Left lung (tissue), 10 donors: ENCODE data around the gene FBXO36. TPM values are rescaled to one million over a fixed set of nuclear protein-coding genes. Genes with fewer than 3 reads are reported as not detected.
"Not testable (repeated sequence)": the region's sequence is repeated elsewhere in the genome, so short reads cannot be mapped to it uniquely, and the experiment has no call there.

Source experiments
- ATAC-seq: fragments of 200-7000 bp; cut with Tn5 transposase; one replicate; pipeline ENCODE4 v1.9.1; 2020; ENCODE audit warnings: moderate library complexity
- DNase-seq, 4 donors: peaks; one replicate each; pipeline ENCODE4 v3.0.0-alpha.2; 2013 to 2020
- H3K27ac ChIP-seq, 2 donors: fragments of 200-600 bp; sonication (generic) in 1 of 2; one replicate each; pipeline versions ENCODE4 v1.5.0 to v1.8.0; 2020 to 2021
- H3K27me3 ChIP-seq, 2 donors: fragments of 200-600 bp; sonication (generic) in 1 of 2; one replicate each; pipeline versions ENCODE4 v1.5.0 to v1.8.0; 2020 to 2021
- H3K36me3 ChIP-seq, 2 donors: fragments of 200-600 bp; sonication (generic) in 1 of 2; one replicate each; pipeline versions ENCODE4 v1.5.0 to v1.8.0; 2020 to 2021
- H3K4me1 ChIP-seq, 2 donors: fragments of 200-600 bp; one replicate each; pipeline ENCODE4 v1.8.0; 2021
- H3K4me3 ChIP-seq, 2 donors: fragments of 200-600 bp; sonication (generic) in 1 of 2; one replicate each; pipeline versions ENCODE4 v1.5.0 to v1.8.0; 2020 to 2021; ENCODE audit warnings: mild to moderate bottlenecking in 1 of 2
- H3K9me3 ChIP-seq, 2 donors: fragments of 200-600 bp; sonication (generic) in 1 of 2; one replicate each; pipeline versions ENCODE4 v1.5.0 to v1.8.0; 2020 to 2021
- intact Hi-C, 2 donors: fragments of 100-400 bp; cut with DNase I; formaldehyde crosslinking; loops; one replicate each; pipeline versions ENCODE4 v1.11.2 to v1.14.2; 2022
- polyA plus RNA-seq, 6 donors: library from polyadenylated mRNA; unstranded; fragments of 120-200 nt; gene quantifications; one replicate each; pipeline ENCODE4 v1.2.1, GENCODE V29; 2013; ENCODE audit not compliant: insufficient read length in 6 of 6
- total RNA-seq, 2 donors: library from RNA; stranded (reverse); fragmentation: NEBNext Ultra II Directional; extraction: Animal tissue kit (Norgen Biotek cat#: 25700); gene quantifications; one replicate each; pipeline ENCODE4 v1.2.1, GENCODE V29; 2021
- TF ChIP-seq, protein P1 (sequence below), 2 donors: fragments of 200-600 bp; sonication (generic) in 1 of 2; IDR thresholded peaks; one replicate each; pipeline versions ENCODE4 v1.5.0 to v1.8.0; 2021; ENCODE audit warnings: antibody characterized with exemption in 2 of 2
- donor health status: DM: no; HTN: yes; CAD: no.
- donor health status: DM: no; HTN: no; CAD: no.

The FBXO36 gene
- total and polyA plus RNA-seq, 8 donors, result 2.0 to 5.9 (median 5.1) TPM

DNA sequence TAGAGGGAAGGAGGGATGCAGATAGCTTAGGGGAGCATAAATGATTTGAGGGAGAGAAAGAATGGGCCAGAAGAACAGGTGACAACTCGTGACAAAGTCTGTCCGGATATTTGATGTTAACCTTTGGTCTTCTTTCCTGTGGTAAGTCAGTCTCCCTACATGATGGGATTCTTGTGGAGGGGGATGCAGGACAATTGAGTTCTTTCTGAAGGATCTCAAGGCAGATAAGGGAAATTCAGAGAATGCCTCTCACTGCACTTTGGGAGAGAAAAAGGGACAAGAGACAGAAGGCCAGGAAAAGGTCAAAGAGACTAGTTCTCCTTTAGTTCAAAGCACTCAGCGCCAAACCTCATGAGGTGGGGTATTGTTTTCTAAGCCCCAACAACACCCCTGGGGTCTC lies 34.2 kb downstream of the FBXO36 start:
- H3K36me3 ChIP-seq, result no peaks in the 10 kb centered on the region
- no peak overlapping the region for H3K27ac ChIP-seq
- no peaks in the 10 kb centered on the region for H3K27me3 ChIP-seq
- intact Hi-C loops, result no loop called here
- ATAC-seq, result no peak
- DNase-seq, result no peak
- H3K4me1 ChIP-seq, result no peaks in the 10 kb centered on the region
- no peaks in the 10 kb centered on the region for H3K9me3 ChIP-seq
- TF ChIP-seq, protein P1, sequence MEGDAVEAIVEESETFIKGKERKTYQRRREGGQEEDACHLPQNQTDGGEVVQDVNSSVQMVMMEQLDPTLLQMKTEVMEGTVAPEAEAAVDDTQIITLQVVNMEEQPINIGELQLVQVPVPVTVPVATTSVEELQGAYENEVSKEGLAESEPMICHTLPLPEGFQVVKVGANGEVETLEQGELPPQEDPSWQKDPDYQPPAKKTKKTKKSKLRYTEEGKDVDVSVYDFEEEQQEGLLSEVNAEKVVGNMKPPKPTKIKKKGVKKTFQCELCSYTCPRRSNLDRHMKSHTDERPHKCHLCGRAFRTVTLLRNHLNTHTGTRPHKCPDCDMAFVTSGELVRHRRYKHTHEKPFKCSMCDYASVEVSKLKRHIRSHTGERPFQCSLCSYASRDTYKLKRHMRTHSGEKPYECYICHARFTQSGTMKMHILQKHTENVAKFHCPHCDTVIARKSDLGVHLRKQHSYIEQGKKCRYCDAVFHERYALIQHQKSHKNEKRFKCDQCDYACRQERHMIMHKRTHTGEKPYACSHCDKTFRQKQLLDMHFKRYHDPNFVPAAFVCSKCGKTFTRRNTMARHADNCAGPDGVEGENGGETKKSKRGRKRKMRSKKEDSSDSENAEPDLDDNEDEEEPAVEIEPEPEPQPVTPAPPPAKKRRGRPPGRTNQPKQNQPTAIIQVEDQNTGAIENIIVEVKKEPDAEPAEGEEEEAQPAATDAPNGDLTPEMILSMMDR (IDR thresholded peaks at IDR 0.05), result no peak
- no peak overlapping the region for H3K4me3 ChIP-seq

DNA sequence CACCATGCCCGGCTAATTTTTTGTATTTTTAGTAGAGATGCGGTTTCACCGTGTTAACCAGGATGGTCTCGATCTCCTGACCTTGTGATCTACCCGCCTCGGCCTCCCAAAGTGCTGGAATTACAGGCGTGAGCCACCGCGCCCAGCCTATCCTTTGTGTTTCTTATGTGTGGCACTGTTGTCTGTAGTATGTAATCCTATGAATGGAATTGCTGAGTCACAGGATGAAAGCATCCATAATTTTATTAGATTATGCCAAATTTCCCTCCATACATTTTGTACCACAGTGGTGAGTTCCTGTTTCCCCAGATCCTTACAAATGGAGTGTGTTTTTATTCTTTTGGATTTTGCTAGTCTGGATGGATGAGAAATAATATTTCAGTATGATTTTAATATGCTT lies 41.3 kb downstream of the FBXO36 start:
- H3K9me3 ChIP-seq, intact Hi-C loops, DNase-seq, H3K36me3 ChIP-seq, H3K27me3 ChIP-seq, H3K4me3 ChIP-seq, ATAC-seq, H3K27ac ChIP-seq, H3K4me1 ChIP-seq: not testable (repeated sequence)

DNA sequence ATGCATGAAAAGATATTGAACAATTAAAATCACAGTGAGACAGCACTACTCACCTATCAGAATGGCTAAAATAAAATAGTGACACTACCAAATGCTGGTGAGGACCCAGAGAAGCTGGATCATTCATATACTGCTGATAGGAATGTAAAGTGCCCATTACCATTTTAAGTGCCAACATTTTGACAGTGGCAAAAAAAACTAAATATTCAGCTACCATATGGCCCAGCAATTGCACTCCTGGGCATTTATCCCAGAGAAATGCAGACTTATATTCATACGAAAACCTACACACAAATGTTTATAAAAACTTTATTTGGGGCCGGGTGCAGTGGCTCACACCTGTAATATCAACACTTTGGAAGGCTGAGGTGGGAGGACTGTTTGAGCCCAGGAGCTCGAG lies 47.6 kb downstream of the FBXO36 start:
- no peak for ATAC-seq
- H3K4me3 ChIP-seq, result no peak overlapping the region

DNA sequence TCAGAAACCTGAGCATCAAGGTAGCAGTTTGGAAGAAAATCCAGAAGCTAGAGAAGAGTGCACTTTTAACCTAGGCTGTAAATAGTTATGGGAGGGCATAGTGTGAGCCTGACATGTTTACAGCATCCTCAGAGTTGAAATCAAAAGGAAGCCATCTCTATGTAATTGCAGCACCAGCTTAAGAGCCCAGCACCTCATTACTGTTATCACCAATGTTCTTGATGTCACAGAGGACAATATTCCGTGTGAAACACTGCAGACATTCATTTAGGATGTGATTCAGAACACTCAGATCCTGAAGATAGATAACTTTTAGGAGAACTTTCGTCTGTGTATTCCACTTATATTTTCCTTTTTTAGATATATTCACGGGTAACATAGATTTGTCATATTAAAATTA lies 48.1 kb downstream of the FBXO36 start:
- no peak overlapping the region for H3K4me3 ChIP-seq
- H3K36me3 ChIP-seq, result no peaks in the 10 kb centered on the region
- TF ChIP-seq, protein P1 (IDR thresholded peaks at IDR 0.05), result no peak
- no peaks in the 10 kb centered on the region for H3K27me3 ChIP-seq
- H3K27ac ChIP-seq, result no peak overlapping the region
- DNase-seq (no peak), ATAC-seq (no peak)
- intact Hi-C loops, result no loop called here
- H3K9me3 ChIP-seq, result no peaks in the 10 kb centered on the region
- H3K4me1 ChIP-seq, result no peaks in the 10 kb centered on the region

More for the DNA sequence above, 47.6 kb downstream of the FBXO36 start:
- TF ChIP-seq, protein P1 (IDR thresholded peaks at IDR 0.05), result no peak
- DNase-seq, result no peak
- Histone ChIP-seq H3K36me3 (no peaks in the 10 kb centered on the region), H3K27me3 (no peaks in the 10 kb centered on the region), H3K9me3 (no peaks in the 10 kb centered on the region), H3K27ac (no peak overlapping the region), H3K4me1 (no peaks in the 10 kb centered on the region)
- intact Hi-C loops, result no loop called here

DNA sequence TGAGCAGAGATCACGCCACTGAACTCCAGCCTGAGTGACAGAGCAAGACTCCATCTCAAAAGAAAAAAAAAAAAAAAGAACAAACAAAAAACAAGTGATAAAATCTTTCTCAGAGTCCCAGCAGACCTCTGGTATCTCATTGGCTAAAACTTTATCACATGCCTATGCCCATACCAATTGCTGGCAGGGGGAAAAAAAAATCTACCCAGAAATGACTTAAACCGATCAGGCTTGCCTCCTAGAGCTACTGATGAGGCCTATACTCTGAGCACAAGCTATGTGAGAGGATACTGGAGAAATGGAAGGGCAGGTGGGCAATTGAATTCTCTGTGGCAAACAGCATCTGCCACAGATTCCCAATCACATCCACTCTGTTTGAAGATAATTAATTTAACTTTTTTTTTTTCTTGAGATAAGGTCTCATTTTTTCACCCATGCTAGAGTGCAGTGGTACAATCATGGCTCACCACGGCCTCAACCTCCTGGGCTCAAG lies 49.0 kb downstream of the FBXO36 start:
- Histone ChIP-seq H3K27me3 (no peaks in the 10 kb centered on the region), H3K4me3 (no peak overlapping the region), H3K27ac (no peak overlapping the region), H3K36me3 (no peaks in the 10 kb centered on the region), H3K9me3 (no peaks in the 10 kb centered on the region), H3K4me1 (no peaks in the 10 kb centered on the region)
- intact Hi-C loops, result no loop called here
- DNase-seq, result no peak
- no peak for ATAC-seq
- TF ChIP-seq, protein P1 (IDR thresholded peaks at IDR 0.05), result no peak

DNA sequence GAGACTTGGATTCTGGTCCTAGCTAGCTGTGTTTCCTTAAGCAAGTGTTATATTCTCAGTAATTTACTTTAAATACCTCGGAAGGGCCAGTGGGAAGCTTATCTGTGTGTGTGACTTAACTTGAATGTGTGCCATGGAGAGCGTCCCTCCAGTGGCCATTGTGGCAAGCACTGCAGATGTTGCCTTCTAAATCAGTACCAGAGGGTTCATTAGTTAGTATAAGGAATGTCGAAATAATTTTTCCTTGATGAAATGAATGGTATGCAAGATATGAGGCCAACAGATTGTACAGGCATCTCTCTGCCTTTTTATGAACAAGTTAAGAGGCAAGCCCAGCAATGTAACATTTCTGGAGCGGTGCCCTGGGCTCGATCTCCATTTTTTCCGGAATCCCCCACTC lies 52.0 kb downstream of the FBXO36 start:
- H3K27ac ChIP-seq, result no peak overlapping the region
- no peaks in the 10 kb centered on the region for H3K36me3 ChIP-seq
- TF ChIP-seq, protein P1 (IDR thresholded peaks at IDR 0.05), result no peak
- H3K27me3 ChIP-seq, result no peaks in the 10 kb centered on the region
- DNase-seq, result peak in 2 of 4 donors; percentile 32 to 36
- intact Hi-C loops, result no loop called here
- H3K4me3 ChIP-seq, result no peak overlapping the region
- peak; percentile 38 for ATAC-seq
- no peaks in the 10 kb centered on the region for H3K9me3 ChIP-seq
- H3K4me1 ChIP-seq, result no peaks in the 10 kb centered on the region
